ENCODE results near the gene NR6A1.

NR6A1 gene

GRCh38 chr9:124512806-124513204 lies 258.3 kb downstream of the NR6A1 start:
- Histone ChIP-seq H2BK5ac (ENCODE audit: low read length) (peak overlapping the region; percentile 75), H2AFZ (ENCODE audit: low read length) (no peak overlapping the region), H4K91ac (ENCODE audit: low read depth, low read length, poor library complexity) (no peak overlapping the region), H3K4me3 (ENCODE audit: low read length in 2 of 2) (no peak overlapping the region), H3K9me3 (replicated peaks in 1 of 2; ENCODE audit: control insufficient read depth in 2 of 2, insufficient read depth in 1 of 2, low read depth in 1 of 2, low read length in 2 of 2) (no peaks in the 10 kb centered on the region), H4K8ac (ENCODE audit: low read depth, low read length) (no peak overlapping the region), H3K9ac (ENCODE audit: low read depth, low read length, poor library complexity) (peak overlapping the region; percentile 30), H2AK5ac (ENCODE audit: low read depth, low read length) (peak overlapping the region; percentile 78), H2BK12ac (ENCODE audit: low read length) (no peak overlapping the region), H3K79me1 (ENCODE audit: low read depth, low read length) (no peaks in the 10 kb centered on the region), H2BK120ac (ENCODE audit: low read depth, low read length) (no peak overlapping the region), H3K27me3 (ENCODE audit: control insufficient read depth in 3 of 3, insufficient read depth in 3 of 3, low read depth in 1 of 3, low read length in 3 of 3) (peaks cover 0 to 6% (median 0%) of the 10 kb centered on the region in 3 experiments), H3K36me3 (replicated peaks in 1 of 2; ENCODE audit: control insufficient read depth in 2 of 2, insufficient read depth in 2 of 2, low read length in 2 of 2) (no peaks in the 10 kb centered on the region), H3K27ac (replicated peaks; ENCODE audit: low read length) (no peak overlapping the region), H3K4ac (ENCODE audit: low read length) (no peak overlapping the region), H2BK15ac (ENCODE audit: low read length) (no peak overlapping the region), H3K18ac (ENCODE audit: low read length) (peak overlapping the region; percentile 56), H3K14ac (ENCODE audit: low read length) (peak overlapping the region; percentile 50), H3K4me2 (ENCODE audit: insufficient read depth, low read length, poor library complexity, severe bottlenecking) (no peak overlapping the region), H3K4me1 (ENCODE audit: control insufficient read depth in 2 of 2, insufficient read depth in 1 of 2, low read depth in 1 of 2, low read length in 2 of 2) (peaks cover 1 to 21% of the 10 kb centered on the region in 2 donors), H3K23ac (ENCODE audit: low read depth, low read length, poor library complexity) (peak overlapping the region; percentile 75)
- DNase-seq (ENCODE audit: low spot score): no peak
- no CpG with 5 or more reads among the region's 9 CpGs for WGBS, 2 donors (ENCODE audit: extremely low coverage in 2 of 2, insufficient read length in 2 of 2, insufficient replicate concordance in 1 of 2)

DNA sequence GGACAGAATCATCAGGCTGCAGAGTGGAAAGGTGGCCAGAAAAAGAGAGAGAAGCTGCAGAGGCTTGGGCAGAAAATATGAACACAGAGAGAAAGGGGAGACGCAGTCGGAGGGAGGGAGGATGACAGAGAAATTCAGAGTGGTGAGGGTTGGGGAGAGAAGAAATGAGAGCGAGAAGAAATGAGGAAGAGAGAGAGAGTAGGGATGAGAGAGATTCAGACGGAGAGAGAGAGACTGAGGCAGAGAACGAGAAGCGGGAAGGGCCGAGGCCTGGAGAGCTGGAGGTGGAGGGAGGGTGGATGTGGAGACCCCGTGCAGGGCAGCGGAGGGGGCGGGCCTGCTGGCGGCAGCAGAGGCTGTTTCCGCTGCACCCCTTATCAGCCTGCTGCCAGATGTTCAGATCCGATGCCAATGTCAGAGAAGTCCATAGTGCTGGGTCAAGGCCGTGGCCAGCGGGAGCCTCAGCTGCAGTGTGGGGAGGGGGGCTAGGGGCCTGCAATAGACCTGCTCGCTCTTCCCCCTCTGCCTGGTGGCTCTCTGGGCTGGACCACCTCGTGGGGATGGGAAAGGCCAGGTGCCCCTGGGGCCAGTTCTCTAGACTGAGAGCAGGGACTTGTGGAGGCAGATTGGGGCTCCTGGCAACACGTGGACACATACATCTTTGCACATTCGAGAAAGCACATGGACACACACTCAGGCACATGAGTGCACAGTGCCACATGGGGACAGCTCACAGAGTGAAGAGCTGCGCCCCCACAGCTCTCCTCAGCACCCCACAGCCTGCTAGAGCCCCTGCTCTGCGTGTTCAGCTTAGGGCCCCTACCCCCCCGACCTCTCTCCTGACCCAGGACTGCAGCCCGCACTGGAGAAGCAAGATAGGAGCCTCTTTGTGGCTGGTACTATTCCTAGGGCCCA lies 259.0 kb downstream of the NR6A1 start:
- H3K9me3 ChIP-seq (replicated peaks in 1 of 2; ENCODE audit: control insufficient read depth in 2 of 2, insufficient read depth in 1 of 2, low read depth in 1 of 2, low read length in 2 of 2): no peaks in the 10 kb centered on the region
- no peak overlapping the region for H2BK12ac ChIP-seq (ENCODE audit: low read length)
- H3K4me3 ChIP-seq (ENCODE audit: low read length in 2 of 2): no peak overlapping the region
- peak overlapping the region; percentile 79 for H3K18ac ChIP-seq (ENCODE audit: low read length)
- peak overlapping the region; percentile 75 for H3K23ac ChIP-seq (ENCODE audit: low read depth, low read length, poor library complexity)
- H3K4ac ChIP-seq (ENCODE audit: low read length): no peak overlapping the region
- no peak overlapping the region for H3K4me2 ChIP-seq (ENCODE audit: insufficient read depth, low read length, poor library complexity, severe bottlenecking)
- H2BK5ac ChIP-seq (ENCODE audit: low read length): peak overlapping the region; percentile 91
- H3K79me1 ChIP-seq (ENCODE audit: low read depth, low read length): no peaks in the 10 kb centered on the region
- H3K4me1 ChIP-seq (ENCODE audit: control insufficient read depth in 2 of 2, insufficient read depth in 1 of 2, low read depth in 1 of 2, low read length in 2 of 2): peaks cover 1 to 21% of the 10 kb centered on the region in 2 donors
- H3K9ac ChIP-seq (ENCODE audit: low read depth, low read length, poor library complexity): no peak overlapping the region
- H3K27ac ChIP-seq (replicated peaks; ENCODE audit: low read length): no peak overlapping the region
- H3K36me3 ChIP-seq (replicated peaks in 1 of 2; ENCODE audit: control insufficient read depth in 2 of 2, insufficient read depth in 2 of 2, low read length in 2 of 2): no peaks in the 10 kb centered on the region
- DNase-seq (ENCODE audit: low spot score): no peak
- peak overlapping the region; percentile 78 for H2AK5ac ChIP-seq (ENCODE audit: low read depth, low read length)
- peak overlapping the region; percentile 79 for H2AFZ ChIP-seq (ENCODE audit: low read length)
- H2BK15ac ChIP-seq (ENCODE audit: low read length): peak overlapping the region; percentile 16
- peaks cover 0 to 9% (median 0%) of the 10 kb centered on the region in 3 experiments for H3K27me3 ChIP-seq (ENCODE audit: control insufficient read depth in 3 of 3, insufficient read depth in 3 of 3, low read depth in 1 of 3, low read length in 3 of 3)
- no peak overlapping the region for H4K91ac ChIP-seq (ENCODE audit: low read depth, low read length, poor library complexity)
- peak overlapping the region; percentile 32 for H3K14ac ChIP-seq (ENCODE audit: low read length)
- no peak overlapping the region for H2BK120ac ChIP-seq (ENCODE audit: low read depth, low read length)
- WGBS, 2 donors (ENCODE audit: extremely low coverage in 2 of 2, insufficient read length in 2 of 2, insufficient replicate concordance in 1 of 2): 100% methylated on average over 2 of the region's 23 CpGs; no CpG with 5 or more reads in 1 of the 2 donors
- H4K8ac ChIP-seq (ENCODE audit: low read depth, low read length): no peak overlapping the region

DNA sequence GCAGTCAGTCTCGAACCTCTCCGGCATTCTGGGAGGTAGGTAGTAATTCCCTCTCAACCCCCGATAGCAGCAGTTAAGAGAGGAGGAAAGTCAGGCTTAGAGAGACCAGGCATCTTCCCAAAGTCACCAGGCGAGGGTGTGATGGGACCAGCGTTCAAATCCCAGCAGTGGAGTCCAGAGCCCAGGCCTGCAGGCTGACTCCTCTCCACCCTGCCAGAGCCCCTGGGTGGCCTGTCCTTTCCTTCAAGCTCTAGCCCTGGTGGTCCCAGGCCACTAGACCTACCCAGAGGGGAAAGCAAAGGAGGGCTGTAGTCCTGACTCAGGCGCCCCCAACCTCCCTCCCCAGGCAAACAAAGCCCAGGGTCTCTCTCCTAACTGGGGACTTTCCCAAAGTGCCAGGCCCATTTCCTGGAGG lies 259.7 kb downstream of the NR6A1 start:
- Histone ChIP-seq H2BK120ac (ENCODE audit: low read depth, low read length) (no peak overlapping the region), H3K4ac (ENCODE audit: low read length) (no peak overlapping the region), H3K27me3 (ENCODE audit: control insufficient read depth in 3 of 3, insufficient read depth in 3 of 3, low read depth in 1 of 3, low read length in 3 of 3) (peaks cover 0 to 17% (median 0%) of the 10 kb centered on the region in 3 experiments), H4K91ac (ENCODE audit: low read depth, low read length, poor library complexity) (no peak overlapping the region), H4K8ac (ENCODE audit: low read depth, low read length) (no peak overlapping the region), H3K23ac (ENCODE audit: low read depth, low read length, poor library complexity) (peak overlapping the region; percentile 69), H3K4me2 (ENCODE audit: insufficient read depth, low read length, poor library complexity, severe bottlenecking) (no peak overlapping the region), H3K9me3 (replicated peaks in 1 of 2; ENCODE audit: control insufficient read depth in 2 of 2, insufficient read depth in 1 of 2, low read depth in 1 of 2, low read length in 2 of 2) (no peaks in the 10 kb centered on the region), H3K79me1 (ENCODE audit: low read depth, low read length) (no peaks in the 10 kb centered on the region), H2AK5ac (ENCODE audit: low read depth, low read length) (no peak overlapping the region), H3K4me1 (ENCODE audit: control insufficient read depth in 2 of 2, insufficient read depth in 1 of 2, low read depth in 1 of 2, low read length in 2 of 2) (peaks cover under 1 to 21% of the 10 kb centered on the region in 2 donors), H2BK5ac (ENCODE audit: low read length) (no peak overlapping the region), H3K27ac (replicated peaks; ENCODE audit: low read length) (no peak overlapping the region), H3K18ac (ENCODE audit: low read length) (no peak overlapping the region), H3K4me3 (ENCODE audit: low read length in 2 of 2) (no peak overlapping the region), H3K14ac (ENCODE audit: low read length) (no peak overlapping the region), H2BK12ac (ENCODE audit: low read length) (no peak overlapping the region), H3K9ac (ENCODE audit: low read depth, low read length, poor library complexity) (no peak overlapping the region), H3K36me3 (replicated peaks in 1 of 2; ENCODE audit: control insufficient read depth in 2 of 2, insufficient read depth in 2 of 2, low read length in 2 of 2) (no peaks in the 10 kb centered on the region), H2BK15ac (ENCODE audit: low read length) (no peak overlapping the region), H2AFZ (ENCODE audit: low read length) (peak overlapping the region; percentile 79)
- WGBS, 2 donors (ENCODE audit: extremely low coverage in 2 of 2, insufficient read length in 2 of 2, insufficient replicate concordance in 1 of 2): no CpG with 5 or more reads among the region's 6 CpGs
- no peak for DNase-seq (ENCODE audit: low spot score)

- no peaks in the 10 kb centered on the region for H3K79me1 ChIP-seq (ENCODE audit: low read depth, low read length)
- H3K4me1 ChIP-seq (ENCODE audit: control insufficient read depth in 2 of 2, insufficient read depth in 1 of 2, low read depth in 1 of 2, low read length in 2 of 2): peaks cover 0 to 21% of the 10 kb centered on the region in 2 donors
- no peak overlapping the region for H3K27ac ChIP-seq (replicated peaks; ENCODE audit: low read length)
- H3K4ac ChIP-seq (ENCODE audit: low read length): no peak overlapping the region
- no peak overlapping the region for H4K8ac ChIP-seq (ENCODE audit: low read depth, low read length)
- no peak for DNase-seq (ENCODE audit: low spot score)
- H3K23ac ChIP-seq (ENCODE audit: low read depth, low read length, poor library complexity): peak overlapping the region; percentile 69
- no peak overlapping the region for H3K4me2 ChIP-seq (ENCODE audit: insufficient read depth, low read length, poor library complexity, severe bottlenecking)
- H3K14ac ChIP-seq (ENCODE audit: low read length): no peak overlapping the region
- no peak overlapping the region for H2BK12ac ChIP-seq (ENCODE audit: low read length)
- no peak overlapping the region for H3K9ac ChIP-seq (ENCODE audit: low read depth, low read length, poor library complexity)
- H2BK120ac ChIP-seq (ENCODE audit: low read depth, low read length): no peak overlapping the region
- peak overlapping the region; percentile 67 for H3K18ac ChIP-seq (ENCODE audit: low read length)
- H3K27me3 ChIP-seq (ENCODE audit: control insufficient read depth in 3 of 3, insufficient read depth in 3 of 3, low read depth in 1 of 3, low read length in 3 of 3): peaks cover 0 to 23% (median 5%) of the 10 kb centered on the region in 3 experiments
- no CpG with 5 or more reads among the region's 9 CpGs for WGBS, 2 donors (ENCODE audit: extremely low coverage in 2 of 2, insufficient read length in 2 of 2, insufficient replicate concordance in 1 of 2)
- no peak overlapping the region for H2AK5ac ChIP-seq (ENCODE audit: low read depth, low read length)
- no peaks in the 10 kb centered on the region for H3K36me3 ChIP-seq (replicated peaks in 1 of 2; ENCODE audit: control insufficient read depth in 2 of 2, insufficient read depth in 2 of 2, low read length in 2 of 2)
- no peak overlapping the region for H3K4me3 ChIP-seq (ENCODE audit: low read length in 2 of 2)
- peak overlapping the region; percentile 37 for H2BK15ac ChIP-seq (ENCODE audit: low read length)
- no peak overlapping the region for H2AFZ ChIP-seq (ENCODE audit: low read length)
- no peaks in the 10 kb centered on the region for H3K9me3 ChIP-seq (replicated peaks in 1 of 2; ENCODE audit: control insufficient read depth in 2 of 2, insufficient read depth in 1 of 2, low read depth in 1 of 2, low read length in 2 of 2)
- H2BK5ac ChIP-seq (ENCODE audit: low read length): no peak overlapping the region
- H4K91ac ChIP-seq (ENCODE audit: low read depth, low read length, poor library complexity): no peak overlapping the region
Observed at GRCh38 chr9:124510650-124511425, 260.3 kb downstream of the NR6A1 start.

Data from neuronal stem cell (in vitro differentiated cells).